HAP-1 (cell line): ENCODE measurements around the gene STK24.
"Not testable (repeated sequence)": the region's sequence is repeated elsewhere in the genome, so short reads cannot be mapped to it uniquely, and the experiment has no call there.

ENCODE experiments used
- DNase-seq, 2 experiments: peaks; one replicate each; pipeline ENCODE4 v3.0.0-alpha.2; 2016 to 2020; ENCODE audit warnings: low spot score in 2 of 2
- H3K27me3 ChIP-seq: fragments of 250-450 bp; sonication (Bioruptor Pico); 2 replicates; pipeline ENCODE4 v1.5.1; 2020; ENCODE audit warnings: low read depth, mild to moderate bottlenecking, moderate library complexity
- H3K36me3 ChIP-seq: fragments of 250-450 bp; sonication (Bioruptor Pico); replicated peaks from 2 replicates; pipeline ENCODE4 v1.5.1; 2020; ENCODE audit warnings: mild to moderate bottlenecking
- H3K4me1 ChIP-seq: fragments of 250-450 bp; sonication (Bioruptor Pico); 2 replicates; pipeline ENCODE4 v1.5.1; 2020; ENCODE audit warnings: mild to moderate bottlenecking
- H3K4me3 ChIP-seq: fragments of 250-450 bp; sonication (Bioruptor Pico); 2 replicates; pipeline ENCODE4 v1.5.1; 2020; ENCODE audit warnings: mild to moderate bottlenecking, moderate library complexity
- H3K9me3 ChIP-seq: fragments of 250-450 bp; sonication (Bioruptor Pico); 2 replicates; pipeline ENCODE4 v1.5.1; 2020; ENCODE audit warnings: mild to moderate bottlenecking, moderate library complexity
- in situ Hi-C: fragments of 300-500 bp; cut with MboI; formaldehyde crosslinking; loops from 3 replicates; pipeline ENCODE4 v1.14.3; 2020; ENCODE audit warnings: low sequenced_read_pairs, inconsistent platforms, mixed read lengths

The STK24 gene

GRCh38 chr13:98576963-98577835 is at the start of gene STK24:
Gene STK24 (minus strand): TSS chr13:98577107. CDS start chr13:98576786, 321 bp downstream.
- Histone ChIP-seq H3K4me3 (peak within 1 kb of the TSS; percentile 65), H3K27me3 (no peaks in the 10 kb centered on the region), H3K9me3 (no peaks in the 10 kb centered on the region), H3K36me3 (peaks cover 7% of the 10 kb centered on the region), H3K4me1 (peaks cover 27% of the 10 kb centered on the region)
- in situ Hi-C loops = no loop called here
- peak; percentile 59 to 75 for DNase-seq

- no peak for DNase-seq
- in situ Hi-C loops = no loop called here
- Histone ChIP-seq H3K9me3 (no peaks in the 10 kb centered on the region), H3K27me3 (no peaks in the 10 kb centered on the region), H3K4me3 (no peak overlapping the region), H3K36me3 (no peaks in the 10 kb centered on the region), H3K4me1 (no peaks in the 10 kb centered on the region)
These were observed 49.5 kb upstream of the STK24 start for GRCh38 chr13:98626298-98626935.

- DNase-seq, H3K9me3 ChIP-seq, H3K27me3 ChIP-seq, H3K36me3 ChIP-seq, in situ Hi-C loops, H3K4me3 ChIP-seq, H3K4me1 ChIP-seq: not testable (repeated sequence)
These were observed 47.7 kb upstream of the STK24 start for GRCh38 chr13:98624589-98624988.

GRCh38 chr13:98622931-98623331 is 46.0 kb upstream of the STK24 start:
- Histone ChIP-seq H3K9me3 (no peaks in the 10 kb centered on the region), H3K36me3 (no peaks in the 10 kb centered on the region), H3K4me3 (no peak overlapping the region), H3K27me3 (no peaks in the 10 kb centered on the region), H3K4me1 (no peaks in the 10 kb centered on the region)
- no peak for DNase-seq
- in situ Hi-C loops = no loop called here

- Histone ChIP-seq H3K27me3 (no peaks in the 10 kb centered on the region), H3K36me3 (no peaks in the 10 kb centered on the region), H3K9me3 (no peaks in the 10 kb centered on the region), H3K4me1 (no peaks in the 10 kb centered on the region), H3K4me3 (no peak overlapping the region)
- in situ Hi-C loops = no loop called here
- DNase-seq = no peak
These were observed 42.6 kb upstream of the STK24 start for GRCh38 chr13:98619556-98619955.

GRCh38 chr13:98615595-98615994 is 38.7 kb upstream of the STK24 start:
- H3K36me3 ChIP-seq, H3K27me3 ChIP-seq, H3K9me3 ChIP-seq, in situ Hi-C loops, H3K4me1 ChIP-seq, H3K4me3 ChIP-seq, DNase-seq: not testable (repeated sequence)

GRCh38 chr13:98613591-98613990 is 36.7 kb upstream of the STK24 start:
- Histone ChIP-seq H3K4me3 (no peak overlapping the region), H3K36me3 (no peaks in the 10 kb centered on the region), H3K4me1 (no peaks in the 10 kb centered on the region), H3K9me3 (no peaks in the 10 kb centered on the region), H3K27me3 (no peaks in the 10 kb centered on the region)
- in situ Hi-C loops = no loop called here
- DNase-seq = no peak

GRCh38 chr13:98609756-98610155 is 32.8 kb upstream of the STK24 start:
- H3K27me3 ChIP-seq = no peaks in the 10 kb centered on the region

GRCh38 chr13:98606296-98606695 is 29.4 kb upstream of the STK24 start:
- no peak for DNase-seq
- no peaks in the 10 kb centered on the region for H3K36me3 ChIP-seq
- no peaks in the 10 kb centered on the region for H3K27me3 ChIP-seq
- H3K9me3 ChIP-seq = no peaks in the 10 kb centered on the region
- H3K4me3 ChIP-seq = no peak overlapping the region
- H3K4me1 ChIP-seq = no peaks in the 10 kb centered on the region
- in situ Hi-C loops = no loop called here

More at GRCh38 chr13:98609756-98610155, 32.8 kb upstream of the STK24 start:
- in situ Hi-C loops = no loop called here
- Histone ChIP-seq H3K9me3 (no peaks in the 10 kb centered on the region), H3K4me3 (no peak overlapping the region), H3K36me3 (no peaks in the 10 kb centered on the region), H3K4me1 (no peaks in the 10 kb centered on the region)
- no peak for DNase-seq

- no peak for DNase-seq
- in situ Hi-C loops = no loop called here
- Histone ChIP-seq H3K4me1 (peaks cover 4% of the 10 kb centered on the region; the same call in 1 of the 2 replicates), H3K4me3 (no peak overlapping the region), H3K36me3 (no peaks in the 10 kb centered on the region), H3K9me3 (no peaks in the 10 kb centered on the region), H3K27me3 (no peaks in the 10 kb centered on the region; the same call in 1 of the 2 replicates)
These were observed 22.8 kb upstream of the STK24 start for GRCh38 chr13:98599502-98600328.

GRCh38 chr13:98598043-98598442 is 21.1 kb upstream of the STK24 start:
- no peak for DNase-seq
- no peaks in the 10 kb centered on the region for H3K9me3 ChIP-seq
- no peaks in the 10 kb centered on the region for H3K36me3 ChIP-seq
- H3K4me3 ChIP-seq = no peak overlapping the region
- peaks cover 4% of the 10 kb centered on the region; the same call in 1 of the 2 replicates for H3K4me1 ChIP-seq
- in situ Hi-C loops = no loop called here
- H3K27me3 ChIP-seq = no peaks in the 10 kb centered on the region; the same call in 1 of the 2 replicates

- no peak for DNase-seq
- Histone ChIP-seq H3K4me3 (no peak overlapping the region), H3K4me1 (peaks cover 12% of the 10 kb centered on the region), H3K27me3 (no peaks in the 10 kb centered on the region; the same call in 1 of the 2 replicates), H3K9me3 (peaks cover 9% of the 10 kb centered on the region; the same call in 1 of the 2 replicates), H3K36me3 (no peaks in the 10 kb centered on the region)
- in situ Hi-C loops = no loop called here
These were observed 18.2 kb upstream of the STK24 start for GRCh38 chr13:98595134-98595533.

GRCh38 chr13:98592362-98592732 is 15.4 kb upstream of the STK24 start:
- no peak for DNase-seq

More at GRCh38 chr13:98592362-98592732, 15.4 kb upstream of the STK24 start:
- Histone ChIP-seq H3K4me3 (no peak overlapping the region), H3K4me1 (peaks cover 12% of the 10 kb centered on the region), H3K9me3 (peaks cover 9% of the 10 kb centered on the region; the same call in 1 of the 2 replicates), H3K27me3 (no peaks in the 10 kb centered on the region), H3K36me3 (no peaks in the 10 kb centered on the region)
- in situ Hi-C loops = no loop called here
